GM10266 (cell line): ENCODE results near the gene C9orf78.

Experiments
- DNase-seq: peaks from one replicate; pipeline ENCODE4 v3.0.0; 2012; ENCODE audit errors: extremely low spot score
- TF ChIP-seq, protein P1 (sequence below): IDR thresholded peaks from 2 replicates; pipeline ENCODE4 v1.5.1; 2012; ENCODE audit warnings: mild to moderate bottlenecking, low read depth; ENCODE audit not compliant: control insufficient read depth, insufficient read depth; ENCODE audit errors: missing control alignments

The C9orf78 gene

GRCh38 chr9:129839324-129840023 lies 4.4 kb upstream of the C9orf78 start:
- TF ChIP-seq, protein P1, sequence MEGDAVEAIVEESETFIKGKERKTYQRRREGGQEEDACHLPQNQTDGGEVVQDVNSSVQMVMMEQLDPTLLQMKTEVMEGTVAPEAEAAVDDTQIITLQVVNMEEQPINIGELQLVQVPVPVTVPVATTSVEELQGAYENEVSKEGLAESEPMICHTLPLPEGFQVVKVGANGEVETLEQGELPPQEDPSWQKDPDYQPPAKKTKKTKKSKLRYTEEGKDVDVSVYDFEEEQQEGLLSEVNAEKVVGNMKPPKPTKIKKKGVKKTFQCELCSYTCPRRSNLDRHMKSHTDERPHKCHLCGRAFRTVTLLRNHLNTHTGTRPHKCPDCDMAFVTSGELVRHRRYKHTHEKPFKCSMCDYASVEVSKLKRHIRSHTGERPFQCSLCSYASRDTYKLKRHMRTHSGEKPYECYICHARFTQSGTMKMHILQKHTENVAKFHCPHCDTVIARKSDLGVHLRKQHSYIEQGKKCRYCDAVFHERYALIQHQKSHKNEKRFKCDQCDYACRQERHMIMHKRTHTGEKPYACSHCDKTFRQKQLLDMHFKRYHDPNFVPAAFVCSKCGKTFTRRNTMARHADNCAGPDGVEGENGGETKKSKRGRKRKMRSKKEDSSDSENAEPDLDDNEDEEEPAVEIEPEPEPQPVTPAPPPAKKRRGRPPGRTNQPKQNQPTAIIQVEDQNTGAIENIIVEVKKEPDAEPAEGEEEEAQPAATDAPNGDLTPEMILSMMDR = no peak
- DNase-seq = no peak

DNA sequence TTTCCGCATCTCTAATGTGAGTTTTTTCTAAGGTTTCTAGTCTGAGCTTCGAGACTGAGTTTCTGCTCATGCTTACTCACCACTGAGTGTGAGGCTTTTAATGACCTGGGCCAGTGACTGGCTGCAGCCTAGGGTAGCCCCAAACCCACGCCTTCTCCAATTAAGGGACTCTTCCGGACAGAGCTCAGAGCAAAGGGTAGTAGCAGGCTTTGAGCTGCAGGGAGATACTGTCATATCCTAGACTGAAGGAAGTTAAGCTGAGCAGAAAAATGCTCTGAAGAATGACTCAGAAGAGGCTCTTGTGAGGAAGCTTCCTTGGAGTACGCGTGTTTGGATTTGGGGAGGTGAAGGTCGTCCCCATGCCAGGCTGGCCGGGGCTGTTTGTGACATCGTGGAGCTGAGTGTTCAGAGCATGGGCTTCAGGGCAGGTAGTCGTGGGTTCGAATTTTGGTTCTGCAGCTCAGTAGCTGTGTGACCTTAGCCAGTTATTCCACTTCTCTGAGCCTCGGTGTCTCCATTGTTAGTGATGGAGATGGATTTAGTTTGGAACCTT lies 3.7 kb upstream of the C9orf78 start:
- TF ChIP-seq, protein P1 = no peak
- DNase-seq = no peak

- DNase-seq = no peak
- TF ChIP-seq, protein P1 = no peak
Observed at GRCh38 chr9:129836311-129837007, 1.4 kb upstream of the C9orf78 start.

GRCh38 chr9:129835860-129836223 lies 767 bp upstream of the C9orf78 start:
- TF ChIP-seq, protein P1 = no peak
- no peak for DNase-seq

GRCh38 chr9:129834489-129835127 lies 467 bp downstream of the C9orf78 start:
- TF ChIP-seq, protein P1 = no peak
- peak; percentile 30 for DNase-seq

- TF ChIP-seq, protein P1 = no peak
- no peak for DNase-seq
Observed at GRCh38 chr9:129832982-129833381, 2.1 kb downstream of the C9orf78 start.
